ENCODE measurements around the gene FGD4.

The FGD4 gene

GRCh38 chr12:32548691-32549281 is 149.4 kb downstream of the FGD4 start:
- no peak for DNase-seq (ENCODE audit: low read depth)
- no peak overlapping the region for H3K4me3 ChIP-seq (ENCODE audit: low read depth, low read length)
- TF ChIP-seq MAX (IDR thresholded peaks at IDR 0.05; ENCODE audit: low read depth, low read length) (no peak), MYC (IDR thresholded peaks at IDR 0.05; ENCODE audit: low read depth, low read length) (no peak), POLR2A (IDR thresholded peaks at IDR 0.05; ENCODE audit: extremely low read depth, insufficient read length) (no peak)

GRCh38 chr12:32549675-32550079 is 150.3 kb downstream of the FGD4 start:
- H3K4me3 ChIP-seq (ENCODE audit: low read depth, low read length), result no peak overlapping the region
- TF ChIP-seq POLR2A (IDR thresholded peaks at IDR 0.05; ENCODE audit: extremely low read depth, insufficient read length) (no peak), MAX (IDR thresholded peaks at IDR 0.05; ENCODE audit: low read depth, low read length) (no peak), MYC (IDR thresholded peaks at IDR 0.05; ENCODE audit: low read depth, low read length) (no peak), CTCF (IDR thresholded peaks at IDR 0.05; ENCODE audit: low read depth, low read length) (no peak)
- DNase-seq (ENCODE audit: low read depth), result no peak

- no peak for DNase-seq (ENCODE audit: low read depth)
Observed at GRCh38 chr12:32551058-32551457, 151.7 kb downstream of the FGD4 start.

GRCh38 chr12:32558903-32559302 is 159.5 kb downstream of the FGD4 start:
- no peak for DNase-seq (ENCODE audit: low read depth)
- H3K4me3 ChIP-seq (ENCODE audit: low read depth, low read length), result no peak overlapping the region
- no peak for TF ChIP-seq MAX (IDR thresholded peaks at IDR 0.05; ENCODE audit: low read depth, low read length)
- TF ChIP-seq MYC (IDR thresholded peaks at IDR 0.05; ENCODE audit: low read depth, low read length), result no peak
- TF ChIP-seq POLR2A (IDR thresholded peaks at IDR 0.05; ENCODE audit: extremely low read depth, insufficient read length), result no peak
- TF ChIP-seq CTCF (IDR thresholded peaks at IDR 0.05; ENCODE audit: low read depth, low read length), result no peak

More at GRCh38 chr12:32551058-32551457, 151.7 kb downstream of the FGD4 start:
- no peak overlapping the region for H3K4me3 ChIP-seq (ENCODE audit: low read depth, low read length)
- TF ChIP-seq CTCF (IDR thresholded peaks at IDR 0.05; ENCODE audit: low read depth, low read length), result no peak
- TF ChIP-seq POLR2A (IDR thresholded peaks at IDR 0.05; ENCODE audit: extremely low read depth, insufficient read length), result no peak
- TF ChIP-seq MAX (IDR thresholded peaks at IDR 0.05; ENCODE audit: low read depth, low read length), result no peak

GRCh38 chr12:32559434-32559833 is 160.1 kb downstream of the FGD4 start:
- no peak overlapping the region for H3K4me3 ChIP-seq (ENCODE audit: low read depth, low read length)
- DNase-seq (ENCODE audit: low read depth), result no peak
- no peak for TF ChIP-seq MAX (IDR thresholded peaks at IDR 0.05; ENCODE audit: low read depth, low read length)
- TF ChIP-seq POLR2A (IDR thresholded peaks at IDR 0.05; ENCODE audit: extremely low read depth, insufficient read length), result no peak
- TF ChIP-seq MYC (IDR thresholded peaks at IDR 0.05; ENCODE audit: low read depth, low read length), result no peak
- no peak for TF ChIP-seq CTCF (IDR thresholded peaks at IDR 0.05; ENCODE audit: low read depth, low read length)

GRCh38 chr12:32560520-32560919 is 161.2 kb downstream of the FGD4 start:
- no peak overlapping the region for H3K4me3 ChIP-seq (ENCODE audit: low read depth, low read length)
- no peak for DNase-seq (ENCODE audit: low read depth)

More at GRCh38 chr12:32560520-32560919, 161.2 kb downstream of the FGD4 start:
- TF ChIP-seq MAX (IDR thresholded peaks at IDR 0.05; ENCODE audit: low read depth, low read length), result no peak
- no peak for TF ChIP-seq MYC (IDR thresholded peaks at IDR 0.05; ENCODE audit: low read depth, low read length)
- TF ChIP-seq POLR2A (IDR thresholded peaks at IDR 0.05; ENCODE audit: extremely low read depth, insufficient read length), result no peak
- TF ChIP-seq CTCF (IDR thresholded peaks at IDR 0.05; ENCODE audit: low read depth, low read length), result no peak

Measured in NB4 (cell line).